Measurements from ENCODE around the gene SELENOM.
"Not testable (repeated sequence)": the region's sequence is repeated elsewhere in the genome, so short reads cannot be mapped to it uniquely, and the experiment has no call there.

SELENOM gene

GRCh38 chr22:31130873-31131272 lies 23.5 kb upstream of the SELENOM start:
- DNase-seq: no peak

GRCh38 chr22:31128156-31128555 lies 20.8 kb upstream of the SELENOM start:
- no peak for DNase-seq

- no peak for DNase-seq
These were observed 19.9 kb upstream of the SELENOM start for GRCh38 chr22:31127181-31127772.

DNA sequence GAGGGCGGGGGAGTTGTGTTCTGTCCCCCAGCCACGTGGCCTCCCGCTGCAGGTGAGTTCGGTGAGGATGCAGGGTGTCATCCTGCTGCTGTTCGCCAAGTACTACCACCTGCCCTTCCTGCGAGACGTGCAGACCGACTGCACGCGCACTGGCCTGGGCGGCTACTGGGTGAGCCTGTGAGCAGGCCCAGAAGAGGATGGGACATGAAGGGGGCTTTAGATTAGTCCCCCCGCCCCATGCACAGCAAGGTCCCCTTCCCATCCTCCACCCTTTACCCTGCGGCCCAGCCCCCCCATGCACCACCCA lies 19.5 kb upstream of the SELENOM start:
- no peak for DNase-seq

GRCh38 chr22:31126128-31126868 lies 18.9 kb upstream of the SELENOM start:
- DNase-seq: no peak

DNA sequence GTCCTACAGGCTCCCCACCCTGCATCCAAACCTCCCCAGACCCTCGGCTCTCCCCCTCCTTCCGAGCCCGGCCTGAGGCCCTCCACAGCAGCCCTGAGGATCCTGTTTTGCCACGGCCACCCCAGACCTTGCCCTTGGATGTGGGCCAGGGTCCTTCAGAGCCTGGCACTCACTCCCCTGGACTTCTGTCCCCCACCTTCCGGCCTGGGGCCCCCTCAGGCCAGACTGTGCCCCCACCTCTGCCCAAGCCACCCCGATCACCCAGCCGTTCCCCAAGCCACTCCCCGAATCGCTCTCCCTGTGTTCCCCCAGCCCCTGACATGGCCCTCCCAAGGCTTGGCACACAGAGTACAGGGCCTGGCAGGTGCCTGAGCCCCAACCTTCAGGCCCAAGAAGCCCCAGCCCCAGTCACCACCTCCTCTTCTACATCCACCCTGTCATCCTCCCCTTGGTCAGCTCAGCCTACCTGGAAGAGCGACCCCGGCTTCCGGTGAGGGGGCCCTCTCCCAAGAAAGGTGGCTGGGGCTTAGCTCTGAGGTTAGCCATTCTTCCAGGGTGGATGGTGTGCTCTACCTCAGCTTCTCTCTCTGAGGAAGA lies 18.3 kb upstream of the SELENOM start:
- no peak for DNase-seq

DNA sequence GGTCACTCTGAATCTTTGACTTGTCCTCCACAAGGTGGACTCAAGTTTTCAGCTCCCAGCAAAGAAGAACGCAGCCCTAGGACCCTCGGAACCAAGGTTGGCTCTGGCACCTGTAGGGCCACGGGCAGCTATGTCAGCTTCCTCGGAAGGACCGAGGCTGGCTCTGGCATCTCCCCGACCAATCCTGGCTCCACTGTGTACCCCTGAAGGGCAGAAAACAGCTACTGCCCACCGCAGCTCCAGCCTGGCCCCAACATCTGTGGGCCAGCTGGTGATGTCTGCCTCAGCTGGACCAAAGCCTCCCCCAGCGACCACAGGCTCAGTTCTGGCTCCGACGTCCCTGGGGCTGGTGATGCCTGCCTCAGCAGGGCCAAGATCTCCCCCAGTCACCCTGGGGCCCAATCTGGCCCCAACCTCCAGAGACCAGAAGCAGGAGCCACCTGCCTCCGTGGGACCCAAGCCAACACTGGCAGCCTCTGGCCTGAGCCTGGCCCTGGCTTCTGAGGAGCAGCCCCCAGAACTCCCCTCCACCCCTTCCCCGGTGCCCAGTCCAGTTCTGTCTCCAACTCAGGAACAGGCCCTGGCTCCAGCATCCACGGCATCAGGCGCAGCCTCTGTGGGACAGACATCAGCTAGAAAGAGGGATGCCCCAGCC lies 17.6 kb upstream of the SELENOM start:
- no peak for DNase-seq

GRCh38 chr22:31124290-31124689 lies 16.9 kb upstream of the SELENOM start:
- DNase-seq: no peak

DNA sequence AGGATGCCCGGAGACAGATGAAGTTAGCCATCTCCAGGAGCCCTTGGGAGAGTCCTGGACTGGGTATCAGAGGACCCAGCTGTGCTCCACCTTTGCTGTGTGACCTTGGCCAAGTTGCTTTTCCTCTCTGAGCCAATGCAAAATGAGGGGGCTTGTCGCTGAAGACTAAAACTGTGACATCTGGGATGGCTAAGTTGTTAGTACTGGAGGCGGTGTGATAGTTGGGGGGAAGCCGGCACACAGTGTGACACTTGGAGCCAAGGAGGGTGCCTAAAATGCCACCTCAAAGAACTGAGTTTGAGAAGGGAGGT lies 15.9 kb upstream of the SELENOM start:
- no peak for DNase-seq

DNA sequence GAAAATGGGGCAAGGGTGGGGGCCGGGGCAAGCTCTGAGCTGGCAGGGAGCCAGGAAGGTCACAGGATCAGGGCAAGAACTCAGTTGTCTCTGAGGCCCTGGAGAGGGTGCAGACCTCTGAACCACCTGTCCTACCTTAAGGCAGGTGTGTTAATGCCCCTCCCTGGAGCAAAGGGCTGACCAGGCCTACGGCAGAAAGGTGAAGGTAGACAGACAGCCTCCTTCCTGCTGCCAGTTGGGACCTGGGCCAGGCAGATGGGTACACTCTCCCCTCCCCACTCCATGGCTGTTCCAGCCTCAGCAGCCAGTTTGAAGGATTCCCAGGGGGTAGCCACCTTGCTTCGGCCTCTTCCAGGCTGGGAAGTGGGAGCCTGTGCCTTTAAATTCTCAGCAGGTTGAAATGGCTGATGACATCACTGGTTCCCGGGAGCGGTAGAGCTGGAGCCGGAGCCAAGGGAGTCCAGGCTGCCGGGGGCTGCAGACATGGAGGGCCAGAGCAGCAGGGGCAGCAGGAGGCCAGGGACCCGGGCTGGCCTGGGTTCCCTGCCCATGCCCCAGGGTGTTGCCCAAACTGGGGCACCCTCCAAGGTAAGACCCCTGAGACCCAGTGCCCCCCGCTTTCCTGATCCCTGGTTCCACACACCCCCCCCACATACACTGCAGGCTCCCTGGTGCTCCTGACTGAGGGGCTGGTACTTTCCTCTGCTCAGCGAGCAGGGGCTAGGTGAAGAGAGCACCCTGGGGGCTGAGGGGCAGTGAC lies 15.3 kb upstream of the SELENOM start, which contains the start of gene INPP5J:
Gene INPP5J, plus strand, starts transcription at position 435 of the 760 bp plus-strand sequence. Its CDS starts 49 bp downstream, at position 484.
- peak; percentile 28 to 57 for DNase-seq

GRCh38 chr22:31122196-31122531 lies 14.8 kb upstream of the SELENOM start:
- DNase-seq: no peak

- DNase-seq: no peak
These were observed 14.0 kb upstream of the SELENOM start for GRCh38 chr22:31121403-31121802.

DNA sequence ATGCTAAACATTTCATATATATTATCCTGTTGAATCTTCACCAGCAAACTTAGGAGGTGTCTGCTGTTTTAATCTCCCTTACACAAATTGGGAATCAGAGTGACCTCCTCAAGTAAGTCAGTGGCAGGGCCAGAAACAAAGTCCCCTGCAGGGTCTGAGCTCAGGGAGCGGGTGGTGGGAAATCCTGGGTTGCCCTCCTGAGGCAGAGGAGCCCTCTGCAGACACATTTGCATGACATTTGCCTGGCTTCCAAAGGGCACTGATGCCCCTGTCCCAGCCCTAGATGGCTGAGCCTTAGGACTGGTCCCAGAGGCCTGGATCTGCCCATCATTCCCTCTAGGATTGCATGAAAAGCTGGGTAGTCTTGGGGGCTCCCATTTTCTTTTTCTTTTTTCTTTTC lies 13.3 kb upstream of the SELENOM start:
- no peak for DNase-seq

DNA sequence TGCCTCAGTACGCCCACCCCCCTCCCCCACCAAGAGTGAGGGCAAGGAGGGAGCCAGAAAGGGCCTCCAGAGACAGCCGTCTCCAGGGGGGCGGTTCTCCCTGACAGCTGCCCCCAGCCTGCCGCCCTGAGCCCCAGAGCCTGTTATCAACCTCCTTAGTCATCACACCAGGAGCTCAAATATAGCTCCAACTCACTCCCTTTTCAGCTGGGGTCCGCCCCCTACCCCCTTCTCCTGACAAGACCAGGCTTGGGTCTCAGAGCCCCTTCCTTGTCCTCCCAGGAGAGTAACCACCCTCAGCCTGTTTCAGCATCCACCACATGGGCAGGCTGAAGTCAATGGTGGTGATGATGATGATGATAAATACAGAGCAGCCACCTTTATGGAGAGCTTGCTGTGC lies 12.9 kb upstream of the SELENOM start:
- no peak for DNase-seq

DNA sequence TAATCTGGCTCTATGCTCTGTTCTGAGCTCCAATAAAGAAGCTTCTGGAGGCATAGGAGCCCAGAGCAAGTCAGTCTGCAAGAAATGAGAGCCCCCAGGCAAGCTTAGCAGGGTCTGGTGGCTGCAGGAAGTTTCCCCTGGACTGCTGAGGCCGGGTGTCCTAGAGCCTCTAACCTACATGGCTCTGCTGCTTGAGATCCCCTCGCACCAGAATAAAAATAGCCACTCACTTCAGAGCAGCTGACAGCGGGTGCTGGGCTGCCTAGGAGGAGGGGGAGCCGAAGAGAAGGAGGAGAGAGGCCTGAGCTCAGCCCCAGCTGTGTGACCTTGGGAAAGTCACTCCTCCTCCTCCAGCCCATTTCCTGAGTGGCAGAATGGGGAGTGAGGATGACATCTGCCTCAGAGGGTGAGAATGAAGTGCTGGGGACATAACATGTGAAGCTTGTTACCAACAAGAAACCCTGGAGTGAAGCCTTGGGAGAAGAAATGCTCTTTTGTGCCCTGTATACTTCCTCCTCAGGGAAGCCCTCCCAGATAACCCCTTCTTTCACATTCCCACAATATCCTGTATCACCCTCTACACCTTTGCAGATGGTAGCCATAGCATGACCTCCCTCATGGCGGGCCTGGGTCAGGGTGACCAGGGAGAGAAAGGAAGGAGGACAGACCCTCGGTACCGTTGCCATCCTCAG lies 11.8 kb upstream of the SELENOM start:
- no peak for DNase-seq

DNA sequence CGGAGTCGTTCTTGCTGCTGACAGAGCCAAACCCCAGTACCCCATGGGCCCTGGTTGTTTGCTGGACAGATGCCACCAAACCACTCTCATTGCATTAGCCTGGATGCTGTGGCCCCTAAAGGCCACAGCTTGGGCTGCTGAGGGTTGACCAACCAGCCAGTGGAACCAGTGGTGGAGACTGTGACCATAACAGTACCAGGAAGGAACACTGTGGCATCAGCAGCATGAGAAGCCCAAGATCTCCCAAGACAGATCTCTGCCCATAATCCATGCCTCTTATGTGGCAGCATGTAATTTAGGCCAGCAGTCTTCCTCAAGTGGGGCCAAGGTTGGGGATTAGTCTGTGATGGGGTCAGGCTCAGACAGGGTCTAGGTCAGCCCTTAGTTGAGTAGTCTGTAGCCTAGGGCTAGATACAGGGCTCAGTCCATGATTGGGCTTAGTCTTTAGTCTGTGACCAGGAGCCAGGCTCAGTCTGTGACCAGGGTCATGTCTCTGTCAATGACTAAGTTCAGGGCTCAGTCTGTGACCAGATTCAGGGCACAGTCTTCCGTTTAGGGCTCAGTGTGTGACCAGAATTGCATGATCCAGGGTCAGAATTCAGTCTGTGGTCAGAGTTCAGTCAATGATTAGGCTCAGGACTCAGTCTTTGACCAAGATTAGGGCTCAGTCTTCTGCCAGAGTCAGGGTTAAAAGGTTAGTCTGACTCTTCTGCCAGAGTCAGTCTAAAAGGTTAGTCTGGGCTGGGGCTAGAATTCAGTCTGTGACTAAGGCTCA lies 10.9 kb upstream of the SELENOM start:
- no peak for DNase-seq

DNA sequence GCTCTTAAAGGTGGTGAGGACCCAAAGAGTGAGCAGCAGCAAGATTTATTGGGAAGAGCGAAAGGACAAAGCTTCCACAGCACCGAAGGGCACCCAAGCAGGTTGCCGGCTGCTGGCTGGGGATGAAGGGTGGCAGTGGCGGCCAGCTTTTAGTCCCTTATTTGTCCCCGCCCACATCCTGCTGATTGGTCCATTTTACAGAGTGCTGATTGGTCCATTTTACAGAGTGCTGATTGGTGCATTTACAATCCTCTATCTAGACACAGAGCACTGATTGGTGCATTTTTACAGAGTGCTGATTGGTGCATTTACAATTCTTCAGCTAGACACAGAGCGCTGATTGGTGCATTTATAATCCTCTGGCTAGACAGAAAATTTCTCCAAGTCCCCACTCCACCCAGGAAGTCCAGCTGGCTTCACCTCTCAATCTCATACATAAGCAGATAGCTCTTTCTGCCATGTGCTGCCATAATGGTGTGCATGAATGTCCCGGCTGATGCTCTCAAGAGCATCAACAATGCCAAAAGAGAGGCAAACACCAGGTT lies 5.3 kb upstream of the SELENOM start:
- DNase-seq: not testable (repeated sequence)

- no peak for DNase-seq
These were observed 488 bp upstream of the SELENOM start for GRCh38 chr22:31107894-31108218.

DNA sequence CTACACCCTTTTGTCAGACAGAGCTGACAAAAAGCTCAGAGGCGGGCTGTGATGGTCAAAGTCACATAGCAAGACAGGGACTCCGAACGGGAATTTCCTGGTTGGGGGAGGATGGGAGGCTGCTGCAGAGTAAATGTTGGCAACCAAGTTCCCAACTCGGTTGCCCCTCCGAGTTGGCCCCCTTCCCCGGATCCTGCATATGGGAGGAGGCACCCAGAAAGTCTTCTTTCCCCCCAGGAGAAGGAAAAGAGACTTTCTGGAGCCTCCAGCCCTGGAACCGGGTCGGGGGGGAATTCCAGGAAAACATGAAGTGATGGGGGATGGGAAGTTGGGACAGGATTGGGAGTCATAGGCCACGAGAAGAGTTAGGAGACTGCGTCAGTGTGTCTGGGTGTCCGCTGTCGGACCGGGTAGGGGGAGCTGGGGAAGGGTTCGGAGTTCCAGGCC lies 614 bp downstream of the SELENOM start:
- DNase-seq: no peak

GRCh38 chr22:31106001-31106571 lies 1.3 kb downstream of the SELENOM start:
- no peak for DNase-seq

DNA sequence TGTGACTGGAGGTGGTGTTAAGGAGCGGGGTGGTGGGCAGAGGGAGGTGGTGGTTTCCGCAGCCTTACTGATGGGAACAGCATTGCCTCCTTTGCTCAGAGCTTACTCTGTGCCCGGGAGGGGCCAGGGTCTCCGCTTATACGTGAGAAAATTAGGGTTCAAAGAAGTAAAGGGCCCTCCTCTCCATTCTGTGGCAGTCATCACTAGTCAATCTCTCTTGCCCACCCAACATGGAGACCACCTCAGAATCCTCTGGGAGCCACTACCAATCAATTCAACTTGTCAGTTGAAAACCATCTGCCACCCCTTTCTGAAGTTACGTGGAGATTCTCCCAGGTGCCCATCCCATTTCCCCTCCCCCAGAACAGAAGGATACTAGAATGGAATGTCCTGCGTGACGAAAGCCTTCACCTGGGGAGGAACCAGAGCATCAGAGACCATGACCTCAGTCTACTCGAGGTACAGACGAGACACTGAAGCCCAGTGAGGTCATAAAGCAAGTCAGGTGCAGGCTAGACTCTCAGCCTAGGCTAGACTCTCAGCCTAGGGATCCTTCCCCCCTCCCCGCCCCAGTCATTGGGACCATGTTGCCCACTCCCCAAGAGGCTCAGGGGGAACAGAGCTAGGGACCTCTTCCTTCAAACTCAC lies 2.0 kb downstream of the SELENOM start:
- DNase-seq: no peak

All from NCI-H2081 (cell line).